Endothelial cell of umbilical vein (primary cell): ENCODE data around the gene VASN. TPM values are rescaled to one million over a fixed set of nuclear protein-coding genes. Genes with fewer than 3 reads are reported as not detected.

Source experiments
- BruUV-seq: library from RNA; stranded (reverse); fragments of 400-500 nt; replicated peaks from 2 replicates; lab custom pipeline; 2021; lab: Mats Ljungman, UMichigan
- CTCF ChIA-PET: fragments of 300-600, 350-600 bp; sonication (Branson Sonifier 250); formaldehyde crosslinking; loops from one replicate; lab custom pipeline; 2021; ENCODE audit warnings: antibody characterized with exemption, inconsistent platforms; lab: Charles Lee
- POLR2A ChIA-PET: fragments of 300-600, 350-600 bp; sonication (Branson Sonifier 250); formaldehyde crosslinking; loops from one replicate; lab custom pipeline; 2021; ENCODE audit warnings: antibody characterized with exemption, inconsistent platforms; lab: Charles Lee
- DNase-seq: peaks from one replicate; pipeline ENCODE4 v3.0.0-alpha.2; 2011; ENCODE audit warnings: low read depth, low spot score
- FAIRE-seq: peaks from 2 replicates; lab custom pipeline; 2011; peaks lifted over from hg19 to GRCh38; lab: Jason Lieb, UNC
- H2AFZ ChIP-seq: 2 replicates; pipeline ENCODE4 v1.6.0; 2012; ENCODE audit warnings: low read depth, low read length, control low read depth, inconsistent platforms
- H3K27ac ChIP-seq: 2 replicates; pipeline ENCODE4 v1.5.1; 2011; ENCODE audit warnings: low read depth, mild to moderate bottlenecking, control low read depth, low read length, moderate library complexity; ENCODE audit not compliant: insufficient read depth
- H3K27me3 ChIP-seq, 2 experiments: 2 replicates each; pipeline versions ENCODE4 v1.6.0 to v1.6.1; 2011; ENCODE audit warnings: low read length in 2 of 2, mixed read lengths in 1 of 2; ENCODE audit not compliant: control insufficient read depth in 2 of 2, insufficient read depth in 2 of 2
- H3K36me3 ChIP-seq, 2 experiments: 2 replicates in 1 of 2; 3 replicates in 1 of 2; pipeline ENCODE4 v1.5.1; 2011; ENCODE audit warnings: low read length in 2 of 2, mild to moderate bottlenecking in 1 of 2, moderate library complexity in 1 of 2; ENCODE audit not compliant: control insufficient read depth in 2 of 2, insufficient read depth in 2 of 2; ENCODE audit errors: extremely low read depth in 1 of 2
- H3K4me1 ChIP-seq: 3 replicates; pipeline ENCODE4 v1.5.1; 2011; ENCODE audit warnings: mild to moderate bottlenecking, low read length; ENCODE audit not compliant: control insufficient read depth, insufficient read depth; ENCODE audit errors: extremely low read depth
- H3K4me2 ChIP-seq: 2 replicates; pipeline ENCODE4 v1.6.1; 2011; ENCODE audit warnings: low read length, control low read depth, mixed read lengths; ENCODE audit not compliant: insufficient read depth
- H3K4me3 ChIP-seq, 3 experiments: fragments of 200-600 bp in 1 of 3; sonication (generic), shearing (Covaris generic) in 1 of 3; replicated peaks in 1 of 3; 2 replicates each; pipeline ENCODE4 v1.5.1; 2011 to 2016; ENCODE audit warnings: control low read depth in 3 of 3, low read length in 3 of 3, mild to moderate bottlenecking in 2 of 3, inconsistent platforms in 1 of 3, low read depth in 1 of 3, moderate library complexity in 1 of 3; ENCODE audit not compliant: insufficient read depth in 1 of 3
- H3K79me2 ChIP-seq: 2 replicates; pipeline ENCODE4 v1.6.0; 2012; ENCODE audit warnings: low read length, inconsistent platforms; ENCODE audit not compliant: control insufficient read depth, insufficient read depth
- H3K9ac ChIP-seq: replicated peaks from 2 replicates; pipeline ENCODE3; 2011; ENCODE audit warnings: low read length, control low read depth; ENCODE audit not compliant: insufficient read depth; ENCODE audit errors: extremely low read depth
- H3K9me1 ChIP-seq: replicated peaks from 3 replicates; pipeline ENCODE4 v1.6.0; 2011; ENCODE audit warnings: mild to moderate bottlenecking, low read length; ENCODE audit not compliant: control insufficient read depth, insufficient read depth; ENCODE audit errors: extremely low read depth
- H3K9me3 ChIP-seq: replicated peaks from 2 replicates; pipeline ENCODE4 v1.5.1; 2012; ENCODE audit warnings: low read length, inconsistent platforms; ENCODE audit not compliant: control insufficient read depth, insufficient read depth
- H4K20me1 ChIP-seq: replicated peaks from 2 replicates; pipeline ENCODE3; 2011; ENCODE audit warnings: mild to moderate bottlenecking, low read length; ENCODE audit not compliant: control insufficient read depth, insufficient read depth; ENCODE audit errors: extremely low read depth
- EZH2 ChIP-seq: IDR thresholded peaks from 2 replicates; pipeline ENCODE4 v1.6.1; 2012; ENCODE audit warnings: borderline replicate concordance, low read depth, mild to moderate bottlenecking, moderate library complexity, low read length, inconsistent platforms; ENCODE audit not compliant: severe bottlenecking
- FOS ChIP-seq: IDR thresholded peaks from 2 replicates; pipeline ENCODE4 v1.6.1; 2011; ENCODE audit warnings: mild to moderate bottlenecking, low read length, moderate library complexity, borderline replicate concordance; ENCODE audit not compliant: insufficient read depth
- GATA2 ChIP-seq: IDR thresholded peaks from 2 replicates; pipeline ENCODE4 v1.7.0; 2011; ENCODE audit warnings: low read depth, mild to moderate bottlenecking, moderate library complexity, mixed read lengths, low read length; ENCODE audit not compliant: insufficient read length, insufficient read depth
- JUN ChIP-seq: IDR thresholded peaks from 2 replicates; pipeline ENCODE4 v1.6.1; 2011; ENCODE audit warnings: borderline replicate concordance, low read depth; ENCODE audit not compliant: insufficient read length, insufficient read depth
- MAX ChIP-seq: IDR thresholded peaks from 2 replicates; pipeline ENCODE4 v1.6.1; 2011; ENCODE audit not compliant: insufficient read depth, insufficient read length
- MYC ChIP-seq: IDR thresholded peaks from one replicate; pipeline ENCODE4 v1.6.1; 2011; ENCODE audit warnings: mild to moderate bottlenecking, low read depth, low read length
- POLR2A ChIP-seq: IDR thresholded peaks from 2 replicates; pipeline ENCODE4 v1.6.1; 2012; ENCODE audit warnings: low read depth, mild to moderate bottlenecking, control low read depth, low read length
- POLR2AphosphoS5 ChIP-seq: IDR thresholded peaks from 2 replicates; pipeline ENCODE4 v1.6.1; 2012; ENCODE audit warnings: low read depth, mild to moderate bottlenecking, control low read depth, low read length, moderate library complexity; ENCODE audit not compliant: insufficient read depth
- dilution Hi-C: fragments of 300-500 bp; cut with MboI; formaldehyde crosslinking; loops from one replicate; pipeline ENCODE4 v1.15.0; 2019; ENCODE audit warnings: low sequenced_read_pairs; ENCODE audit not compliant: extremely low pct_ligation_motif_present
- intact Hi-C: fragments of 100-400 bp; cut with micrococcal nuclease; formaldehyde crosslinking; loops from one replicate; pipeline ENCODE4 v1.10.0; 2022
- polyA plus RNA-seq, 4 experiments: library from polyadenylated mRNA; depleted of rRNA in 3 of 4; stranded (reverse) in 3 of 4; unstranded in 1 of 4; fragments of >200 nt; gene quantifications; 2 replicates each; pipeline versions ENCODE4 v1.2.1 to v1.2.3, GENCODE V29; 2011 to 2012; ENCODE audit warnings: missing spikeins in 1 of 4
- total RNA-seq: library from RNA; stranded (reverse); gene quantifications from 2 replicates; pipeline ENCODE4 v1.2.3, GENCODE V29; 2021
- TF ChIP-seq, protein P1 (sequence below), 2 donors: IDR thresholded peaks; 1 replicate in 1 of 2; 2 replicates in 1 of 2; pipeline ENCODE4 v1.5.1; 2011; ENCODE audit warnings: low read length in 2 of 2, mild to moderate bottlenecking in 2 of 2, moderate library complexity in 2 of 2, control low read depth in 1 of 2, inconsistent platforms in 1 of 2, low read depth in 1 of 2; ENCODE audit not compliant: insufficient read depth in 1 of 2; ENCODE audit errors: extremely low read depth in 1 of 2

VASN gene
- total and polyA plus RNA-seq, 2 donors (not counting 3 experiments of a cell fraction or from before 2014, with no cell fraction given), result 0.41 to 0.42 TPM

GRCh38 chr16:4323071-4323844 is 48.4 kb upstream of the VASN start:
- BruUV-seq, result no TSS peak
- Histone ChIP-seq H3K36me3 (no peaks in the 10 kb centered on the region), H3K79me2 (peaks cover 61% of the 10 kb centered on the region), H3K4me2 (no peak overlapping the region), H3K4me1 (peaks cover 23% of the 10 kb centered on the region), H3K9me3 (no peaks in the 10 kb centered on the region), H3K4me3 (no peak overlapping the region), H3K9ac (no peak overlapping the region), H3K9me1 (no peaks in the 10 kb centered on the region), H3K27ac (no peak overlapping the region), H2AFZ (no peak overlapping the region), H3K27me3 (no peaks in the 10 kb centered on the region), H4K20me1 (no peaks in the 10 kb centered on the region)
- ChIA-PET CTCF (interaction anchor here (0.7 to 4.0 kb wide), 7 partner anchors 9 to 340 kb away, joined by 3 to 35 read pairs (median 4); no protein-coding TSS in a partner anchor), POLR2A (no interaction called here)
- FAIRE-seq, result no peak
- DNase-seq, result no peak
- intact Hi-C loops (no loop called here), dilution Hi-C loops (no loop called here)
- no peak for TF ChIP-seq FOS
- TF ChIP-seq JUN, result no peak
- TF ChIP-seq POLR2A, result no peak
- no peak for TF ChIP-seq EZH2
- no peak for TF ChIP-seq POLR2AphosphoS5
- TF ChIP-seq, protein P1, sequence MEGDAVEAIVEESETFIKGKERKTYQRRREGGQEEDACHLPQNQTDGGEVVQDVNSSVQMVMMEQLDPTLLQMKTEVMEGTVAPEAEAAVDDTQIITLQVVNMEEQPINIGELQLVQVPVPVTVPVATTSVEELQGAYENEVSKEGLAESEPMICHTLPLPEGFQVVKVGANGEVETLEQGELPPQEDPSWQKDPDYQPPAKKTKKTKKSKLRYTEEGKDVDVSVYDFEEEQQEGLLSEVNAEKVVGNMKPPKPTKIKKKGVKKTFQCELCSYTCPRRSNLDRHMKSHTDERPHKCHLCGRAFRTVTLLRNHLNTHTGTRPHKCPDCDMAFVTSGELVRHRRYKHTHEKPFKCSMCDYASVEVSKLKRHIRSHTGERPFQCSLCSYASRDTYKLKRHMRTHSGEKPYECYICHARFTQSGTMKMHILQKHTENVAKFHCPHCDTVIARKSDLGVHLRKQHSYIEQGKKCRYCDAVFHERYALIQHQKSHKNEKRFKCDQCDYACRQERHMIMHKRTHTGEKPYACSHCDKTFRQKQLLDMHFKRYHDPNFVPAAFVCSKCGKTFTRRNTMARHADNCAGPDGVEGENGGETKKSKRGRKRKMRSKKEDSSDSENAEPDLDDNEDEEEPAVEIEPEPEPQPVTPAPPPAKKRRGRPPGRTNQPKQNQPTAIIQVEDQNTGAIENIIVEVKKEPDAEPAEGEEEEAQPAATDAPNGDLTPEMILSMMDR (IDR thresholded peaks at IDR 0.05; ENCODE audit: extremely low read depth in 1 of 2, insufficient read depth in 1 of 2, low read depth in 1 of 2, low read length in 2 of 2), result no peak
- TF ChIP-seq GATA2, result no peak
- TF ChIP-seq MAX, result no peak
- TF ChIP-seq MYC, result no peak
